Measurements from ENCODE around the gene CYTH1.
"Not testable (repeated sequence)": the region's sequence is repeated elsewhere in the genome, so short reads cannot be mapped to it uniquely, and the experiment has no call there.

The CYTH1 gene

GRCh38 chr17:78759203-78759968, 22.7 kb downstream of the CYTH1 start:
- no peak for DNase-seq (ENCODE audit: low read depth)

- no peak for DNase-seq (ENCODE audit: low read depth)
Measured at GRCh38 chr17:78753316-78754250, 28.5 kb downstream of the CYTH1 start.

DNA sequence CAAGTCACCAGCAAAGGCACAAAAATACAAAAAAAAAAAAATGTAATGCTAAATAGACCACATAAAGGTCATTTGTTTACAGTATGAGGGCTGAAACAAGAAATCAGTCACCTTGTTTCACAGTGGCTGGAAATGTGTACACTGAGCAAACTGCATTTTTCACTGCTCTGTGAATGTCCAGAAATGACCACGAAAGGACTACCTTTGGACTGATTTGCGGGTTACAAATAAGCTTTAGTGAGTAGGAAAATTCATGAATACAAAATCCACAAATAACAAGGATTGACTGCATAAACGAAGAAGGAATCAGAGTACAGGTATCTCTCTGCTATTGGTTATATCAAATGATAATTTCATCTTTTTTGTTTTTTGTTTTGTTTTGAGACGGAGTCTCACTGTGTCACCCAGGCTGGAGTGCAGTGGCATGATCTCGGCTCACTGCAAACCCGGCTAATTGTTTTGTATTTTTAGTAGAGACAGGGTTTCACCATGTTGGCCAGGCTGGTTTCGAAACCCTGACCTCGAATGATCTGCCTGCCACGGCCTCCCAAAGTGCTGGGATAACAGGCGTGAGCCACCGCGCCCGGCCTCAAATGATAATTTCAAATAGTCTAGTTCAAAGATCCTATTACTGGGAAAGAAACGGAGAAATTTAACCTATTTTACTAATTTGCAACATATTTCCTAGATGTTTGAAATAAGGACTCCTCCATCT, 30.5 kb downstream of the CYTH1 start:
- DNase-seq (ENCODE audit: low read depth), result no peak

- not testable (repeated sequence) for DNase-seq (ENCODE audit: low read depth)
Measured at GRCh38 chr17:78751000-78751399, 31.1 kb downstream of the CYTH1 start.

DNA sequence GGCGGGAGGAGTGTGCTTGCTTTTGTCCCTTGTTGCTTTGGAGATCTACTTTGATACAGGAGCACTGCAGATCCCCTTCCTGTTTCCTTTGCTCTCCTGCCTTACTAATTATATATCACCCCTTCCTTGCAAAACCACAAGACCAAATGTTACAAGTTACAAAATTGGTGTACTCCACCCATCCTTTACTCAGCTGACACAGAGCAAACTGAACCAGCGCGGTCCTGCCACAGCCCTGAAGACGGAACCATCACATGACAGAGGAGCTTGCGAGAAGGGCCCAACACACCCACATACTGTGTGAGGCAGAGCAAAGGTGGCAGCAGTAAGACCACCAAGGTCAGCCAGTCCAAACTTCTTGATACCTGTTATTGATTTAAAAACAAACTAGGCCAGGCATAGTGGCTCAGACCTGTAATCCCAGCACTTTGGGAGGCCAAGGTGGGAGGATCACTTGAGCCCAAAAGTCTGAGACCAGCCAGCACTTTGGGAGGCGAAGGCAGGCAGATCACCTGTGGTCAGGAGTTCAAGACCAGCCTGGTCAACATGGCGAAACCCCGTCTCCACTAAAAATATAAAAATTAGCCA, 33.2 kb downstream of the CYTH1 start:
- DNase-seq (ENCODE audit: low read depth), result no peak

- no peak for DNase-seq (ENCODE audit: low read depth)
Measured at GRCh38 chr17:78748048-78748729, 33.9 kb downstream of the CYTH1 start.

DNA sequence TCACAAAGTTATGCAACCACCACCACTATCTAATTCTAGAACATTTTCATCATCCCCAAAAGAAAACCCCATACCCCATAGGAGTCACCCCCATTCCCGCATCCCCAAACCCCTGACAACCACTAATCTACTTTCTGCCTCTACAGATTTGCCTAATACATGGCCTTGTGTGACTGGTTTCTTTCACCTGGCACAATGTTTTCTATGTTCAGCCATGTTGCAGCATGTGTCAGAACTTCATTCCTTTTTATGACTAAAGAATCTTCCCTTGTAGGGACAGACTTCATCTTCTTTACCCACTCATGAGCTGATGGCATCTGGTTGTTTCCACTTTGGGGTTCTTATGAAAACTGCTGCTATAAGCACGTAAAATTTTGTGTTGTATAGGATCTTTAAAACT, 34.6 kb downstream of the CYTH1 start:
- no peak for DNase-seq (ENCODE audit: low read depth)

- no peak for DNase-seq (ENCODE audit: low read depth)
Measured at GRCh38 chr17:78746949-78747269, 35.2 kb downstream of the CYTH1 start.

GRCh38 chr17:78746263-78746948, 35.7 kb downstream of the CYTH1 start:
- DNase-seq (ENCODE audit: low read depth), result no peak

GRCh38 chr17:78745407-78746088, 36.5 kb downstream of the CYTH1 start:
- DNase-seq (ENCODE audit: low read depth), result no peak

DNA sequence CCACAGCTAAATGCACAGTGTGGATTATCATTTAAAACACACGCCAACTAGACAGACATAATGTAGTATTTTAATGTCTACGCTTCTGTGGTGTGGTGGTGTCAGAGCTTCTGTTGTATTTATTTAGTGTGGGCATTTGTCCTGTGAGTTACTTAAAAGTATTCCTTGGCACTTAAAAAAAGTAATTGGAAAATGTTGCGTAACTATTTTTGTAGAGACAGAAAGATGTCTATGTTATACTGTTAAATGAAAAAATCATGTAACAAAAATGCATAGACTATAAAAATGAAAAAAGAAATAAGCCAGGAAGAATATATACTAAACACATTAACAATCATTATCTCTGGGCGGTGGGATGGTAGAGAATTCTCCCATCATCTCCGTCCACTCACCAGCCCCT, 39.2 kb downstream of the CYTH1 start:
- no peak for DNase-seq (ENCODE audit: low read depth)

DNA sequence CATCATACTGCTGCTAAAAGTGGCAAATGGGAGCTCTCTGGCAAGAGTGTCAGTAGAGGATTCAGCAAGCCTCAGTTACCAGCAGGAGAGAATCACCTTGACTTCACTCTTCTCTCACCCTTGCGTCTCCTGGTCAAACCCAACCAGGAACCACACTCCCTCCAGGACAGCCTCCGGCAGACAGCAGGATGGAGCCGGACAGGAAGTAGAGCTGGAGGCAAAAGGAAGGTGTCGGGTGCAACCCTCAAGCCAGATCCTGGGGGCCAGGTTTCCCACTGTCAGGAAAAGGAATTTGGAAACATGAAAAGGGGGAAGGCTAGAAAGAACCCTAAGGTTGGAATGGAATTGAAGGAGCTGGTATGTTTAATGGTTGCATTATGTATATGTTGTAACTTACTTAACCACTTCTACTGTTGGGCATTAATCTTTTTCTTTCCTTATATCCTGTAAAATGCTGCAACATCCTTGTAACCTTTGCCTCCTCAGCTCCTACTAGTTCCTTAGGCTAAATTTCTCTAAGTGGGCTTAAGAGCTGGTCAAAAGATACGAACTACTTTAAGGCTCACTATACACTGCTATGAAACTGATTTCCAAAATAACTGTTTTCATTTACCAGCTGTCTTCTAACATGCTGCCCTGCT, 40.3 kb downstream of the CYTH1 start:
- no peak for DNase-seq (ENCODE audit: low read depth)

- DNase-seq (ENCODE audit: low read depth), result no peak
Measured at GRCh38 chr17:78739331-78739931, 42.6 kb downstream of the CYTH1 start.

DNA sequence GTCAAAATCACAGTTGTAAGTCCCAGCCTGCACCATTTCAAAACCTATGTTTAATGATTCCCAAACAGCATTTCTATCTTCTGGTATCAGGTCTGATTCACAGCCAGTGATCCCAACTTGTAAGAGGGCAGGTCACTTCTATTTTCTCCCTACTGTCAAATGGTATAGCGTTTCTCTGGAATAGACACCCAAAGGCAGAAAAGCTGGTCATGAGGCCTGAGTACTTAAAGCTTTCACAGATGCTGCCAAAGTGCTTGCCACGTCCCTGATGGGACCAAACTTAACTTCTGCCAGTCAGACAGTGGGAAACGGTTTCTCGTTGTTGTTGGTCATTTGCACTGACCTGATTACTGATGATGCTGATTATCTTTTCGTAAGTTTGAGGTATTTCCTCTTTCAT, 43.4 kb downstream of the CYTH1 start:
- DNase-seq (ENCODE audit: low read depth), result no peak

DNA sequence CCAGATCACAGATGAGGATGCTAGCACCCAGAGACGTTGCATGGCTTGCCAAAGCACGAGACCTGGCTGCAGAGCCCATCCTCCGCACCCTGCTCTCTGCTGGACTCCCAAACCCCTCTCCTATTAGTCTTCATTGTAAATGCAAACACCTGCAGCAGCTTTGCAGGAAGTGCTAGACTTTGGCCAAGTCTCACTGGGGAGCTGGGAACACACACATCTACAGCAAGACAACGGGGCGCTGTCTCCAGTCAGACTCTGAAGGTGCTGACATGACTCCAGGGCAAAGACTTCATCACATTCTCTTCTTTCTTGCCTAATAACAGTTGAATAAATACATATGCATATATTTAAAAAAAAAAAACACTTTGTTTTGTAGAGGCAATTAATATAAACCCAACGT, 43.8 kb downstream of the CYTH1 start:
- DNase-seq (ENCODE audit: low read depth), result no peak

DNA sequence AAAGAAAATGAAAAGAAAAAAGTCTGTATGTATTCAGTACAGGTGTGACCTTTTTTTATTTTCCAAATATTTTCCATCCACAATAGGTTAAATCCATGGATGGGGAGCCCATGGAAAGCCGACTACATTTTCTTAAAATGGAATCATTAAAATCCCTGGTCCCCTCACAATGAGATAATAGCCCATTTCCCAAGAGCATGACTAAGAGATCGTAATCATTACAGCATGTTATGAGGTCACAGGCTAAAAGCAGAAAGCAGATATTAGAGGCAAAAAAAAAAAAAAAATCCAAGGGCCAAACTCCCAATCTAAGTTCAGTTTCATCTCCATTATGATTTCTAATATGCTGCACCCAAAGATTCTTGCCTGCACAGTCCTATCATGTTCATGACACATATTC, 44.7 kb downstream of the CYTH1 start:
- DNase-seq (ENCODE audit: low read depth), result no peak

GRCh38 chr17:78736526-78737079, 45.5 kb downstream of the CYTH1 start:
- no peak for DNase-seq (ENCODE audit: low read depth)

- DNase-seq (ENCODE audit: low read depth), result no peak
Measured at GRCh38 chr17:78735832-78736525, 46.1 kb downstream of the CYTH1 start.
